ENCODE measurements around the gene ZNF407. TPM values are rescaled to one million over a fixed set of nuclear protein-coding genes. Genes with fewer than 3 reads are reported as not detected.
"Not testable (repeated sequence)": the region's sequence is repeated elsewhere in the genome, so short reads cannot be mapped to it uniquely, and the experiment has no call there.

The ZNF407 gene
- total RNA-seq, 1 donor from 2014 or later, result 13.2 TPM

- no peak for DNase-seq (ENCODE audit: low read depth, low spot score)
- no peak overlapping the region for H3K27ac Mint-ChIP-seq (ENCODE audit: unreplicated experiment)
- H3K36me3 Mint-ChIP-seq (ENCODE audit: low read depth), result peaks cover 2% of the 10 kb centered on the region
- no peak overlapping the region for H3K4me3 Mint-ChIP-seq
- no peak for TF ChIP-seq CTCF (conservative IDR thresholded peaks at IDR 0.05)
- peaks cover 26% of the 10 kb centered on the region for H3K27me3 Mint-ChIP-seq (ENCODE audit: low read depth)
- peaks cover 2% of the 10 kb centered on the region for H3K9me3 Mint-ChIP-seq
- peaks cover 9% of the 10 kb centered on the region for H3K4me1 Mint-ChIP-seq
Measured at GRCh38 chr18:74556126-74556525, 41.5 kb upstream of the ZNF407 start.

- peaks cover 3% of the 10 kb centered on the region for H3K4me1 Mint-ChIP-seq
- H3K9me3 Mint-ChIP-seq, result no peaks in the 10 kb centered on the region
- H3K36me3 Mint-ChIP-seq (ENCODE audit: low read depth), result no peaks in the 10 kb centered on the region
- no peak for TF ChIP-seq CTCF (conservative IDR thresholded peaks at IDR 0.05)
- H3K27ac Mint-ChIP-seq (ENCODE audit: unreplicated experiment), result no peak overlapping the region
- DNase-seq (ENCODE audit: low read depth, low spot score), result no peak
- peaks cover 24% of the 10 kb centered on the region for H3K27me3 Mint-ChIP-seq (ENCODE audit: low read depth)
- no peak overlapping the region for H3K4me3 Mint-ChIP-seq
Measured at GRCh38 chr18:74558096-74558495, 39.6 kb upstream of the ZNF407 start.

GRCh38 chr18:74562131-74562730 is 35.4 kb upstream of the ZNF407 start:
- no peak for TF ChIP-seq CTCF (conservative IDR thresholded peaks at IDR 0.05)
- peaks cover 3% of the 10 kb centered on the region for H3K36me3 Mint-ChIP-seq (ENCODE audit: low read depth)
- H3K27ac Mint-ChIP-seq (ENCODE audit: unreplicated experiment), result no peak overlapping the region

GRCh38 chr18:74562775-74563174 is 34.9 kb upstream of the ZNF407 start:
- H3K9me3 Mint-ChIP-seq, result no peaks in the 10 kb centered on the region
- no peaks in the 10 kb centered on the region for H3K27me3 Mint-ChIP-seq (ENCODE audit: low read depth)
- H3K4me1 Mint-ChIP-seq, result peaks cover 3% of the 10 kb centered on the region
- no peak overlapping the region for H3K4me3 Mint-ChIP-seq
- DNase-seq (ENCODE audit: low read depth, low spot score), result no peak
- H3K27ac Mint-ChIP-seq (ENCODE audit: unreplicated experiment), result no peak overlapping the region
- H3K36me3 Mint-ChIP-seq (ENCODE audit: low read depth), result peaks cover 3% of the 10 kb centered on the region
- TF ChIP-seq CTCF (conservative IDR thresholded peaks at IDR 0.05), result no peak

More at GRCh38 chr18:74562131-74562730, 35.4 kb upstream of the ZNF407 start:
- DNase-seq (ENCODE audit: low read depth, low spot score), result no peak
- H3K27me3 Mint-ChIP-seq (ENCODE audit: low read depth), result no peaks in the 10 kb centered on the region
- no peak overlapping the region for H3K4me3 Mint-ChIP-seq
- H3K9me3 Mint-ChIP-seq, result no peaks in the 10 kb centered on the region
- peaks cover 3% of the 10 kb centered on the region for H3K4me1 Mint-ChIP-seq

GRCh38 chr18:74563999-74564398 is 33.7 kb upstream of the ZNF407 start:
- TF ChIP-seq CTCF (conservative IDR thresholded peaks at IDR 0.05), result no peak
- peaks cover 3% of the 10 kb centered on the region for H3K9me3 Mint-ChIP-seq
- H3K27ac Mint-ChIP-seq (ENCODE audit: unreplicated experiment), result no peak overlapping the region
- H3K4me1 Mint-ChIP-seq, result peaks cover 3% of the 10 kb centered on the region
- peaks cover 9% of the 10 kb centered on the region for H3K27me3 Mint-ChIP-seq (ENCODE audit: low read depth)
- no peak for DNase-seq (ENCODE audit: low read depth, low spot score)
- H3K36me3 Mint-ChIP-seq (ENCODE audit: low read depth), result peaks cover 3% of the 10 kb centered on the region
- no peak overlapping the region for H3K4me3 Mint-ChIP-seq

- H3K27me3 Mint-ChIP-seq (ENCODE audit: low read depth); H3K4me1 Mint-ChIP-seq; H3K9me3 Mint-ChIP-seq; DNase-seq (ENCODE audit: low read depth, low spot score); H3K36me3 Mint-ChIP-seq (ENCODE audit: low read depth); H3K4me3 Mint-ChIP-seq; H3K27ac Mint-ChIP-seq (ENCODE audit: unreplicated experiment): not testable (repeated sequence)
Measured at GRCh38 chr18:74565164-74565563, 32.5 kb upstream of the ZNF407 start.

GRCh38 chr18:74565993-74566392 is 31.7 kb upstream of the ZNF407 start:
- not testable (repeated sequence) for H3K36me3 Mint-ChIP-seq (ENCODE audit: low read depth); H3K4me3 Mint-ChIP-seq; H3K27ac Mint-ChIP-seq (ENCODE audit: unreplicated experiment); H3K4me1 Mint-ChIP-seq; H3K9me3 Mint-ChIP-seq; H3K27me3 Mint-ChIP-seq (ENCODE audit: low read depth); DNase-seq (ENCODE audit: low read depth, low spot score)

Data from neural crest cell (in vitro differentiated cells).